Omental fat pad (tissue), 4 donors: Measurements from ENCODE around the gene TIGAR. TPM values are rescaled to one million over a fixed set of nuclear protein-coding genes. Genes with fewer than 3 reads are reported as not detected.

Source experiments
- ATAC-seq: fragments of 150-250 bp; one replicate; pipeline ENCODE4 v1.9.1; 2016; ENCODE audit warnings: mild to moderate bottlenecking, moderate library complexity; ENCODE audit not compliant: low FRiP score
- DNase-seq: peaks from one replicate; pipeline ENCODE4 v3.0.0-alpha.2; 2019; ENCODE audit warnings: low spot score
- total RNA-seq, 4 donors: library from RNA; depleted of rRNA; stranded (reverse); fragments of >200 nt; gene quantifications; one replicate each; pipeline ENCODE4 v1.1.0, GENCODE V29; 2016
- TF ChIP-seq, protein P1 (sequence below), 3 donors: fragments of 450-650 bp; IDR thresholded peaks; one replicate each; pipeline ENCODE4 v1.5.1; 2016 to 2017; ENCODE audit warnings: antibody characterized with exemption in 3 of 3, mild to moderate bottlenecking in 3 of 3, moderate library complexity in 2 of 3

Gene TIGAR
- total RNA-seq, 4 donors from 2014 or later = 4.2 to 13.5 (median 5.3) TPM

DNA sequence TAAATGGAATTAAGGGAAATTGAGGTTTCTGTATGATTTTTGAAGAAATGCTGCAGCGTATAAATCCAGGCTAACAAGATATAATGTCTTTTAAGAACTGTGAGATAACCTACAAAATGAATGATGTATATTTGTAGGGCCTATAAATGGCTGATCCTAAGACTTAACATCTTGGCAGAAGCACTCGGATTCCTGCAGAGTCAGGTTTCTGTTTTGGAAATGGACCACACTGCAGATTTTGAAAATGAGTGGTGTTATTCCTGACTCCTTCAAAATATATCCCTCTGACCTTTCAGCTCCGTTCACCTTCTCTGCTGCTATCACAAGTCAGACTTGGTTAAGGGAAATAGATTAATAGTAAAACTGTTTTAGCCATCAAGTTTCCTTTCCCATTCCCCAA lies 5.0 kb downstream of the TIGAR start:
- DNase-seq (no peak), ATAC-seq (no peak)
- TF ChIP-seq, protein P1, sequence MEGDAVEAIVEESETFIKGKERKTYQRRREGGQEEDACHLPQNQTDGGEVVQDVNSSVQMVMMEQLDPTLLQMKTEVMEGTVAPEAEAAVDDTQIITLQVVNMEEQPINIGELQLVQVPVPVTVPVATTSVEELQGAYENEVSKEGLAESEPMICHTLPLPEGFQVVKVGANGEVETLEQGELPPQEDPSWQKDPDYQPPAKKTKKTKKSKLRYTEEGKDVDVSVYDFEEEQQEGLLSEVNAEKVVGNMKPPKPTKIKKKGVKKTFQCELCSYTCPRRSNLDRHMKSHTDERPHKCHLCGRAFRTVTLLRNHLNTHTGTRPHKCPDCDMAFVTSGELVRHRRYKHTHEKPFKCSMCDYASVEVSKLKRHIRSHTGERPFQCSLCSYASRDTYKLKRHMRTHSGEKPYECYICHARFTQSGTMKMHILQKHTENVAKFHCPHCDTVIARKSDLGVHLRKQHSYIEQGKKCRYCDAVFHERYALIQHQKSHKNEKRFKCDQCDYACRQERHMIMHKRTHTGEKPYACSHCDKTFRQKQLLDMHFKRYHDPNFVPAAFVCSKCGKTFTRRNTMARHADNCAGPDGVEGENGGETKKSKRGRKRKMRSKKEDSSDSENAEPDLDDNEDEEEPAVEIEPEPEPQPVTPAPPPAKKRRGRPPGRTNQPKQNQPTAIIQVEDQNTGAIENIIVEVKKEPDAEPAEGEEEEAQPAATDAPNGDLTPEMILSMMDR (IDR thresholded peaks at IDR 0.05) = no peak

DNA sequence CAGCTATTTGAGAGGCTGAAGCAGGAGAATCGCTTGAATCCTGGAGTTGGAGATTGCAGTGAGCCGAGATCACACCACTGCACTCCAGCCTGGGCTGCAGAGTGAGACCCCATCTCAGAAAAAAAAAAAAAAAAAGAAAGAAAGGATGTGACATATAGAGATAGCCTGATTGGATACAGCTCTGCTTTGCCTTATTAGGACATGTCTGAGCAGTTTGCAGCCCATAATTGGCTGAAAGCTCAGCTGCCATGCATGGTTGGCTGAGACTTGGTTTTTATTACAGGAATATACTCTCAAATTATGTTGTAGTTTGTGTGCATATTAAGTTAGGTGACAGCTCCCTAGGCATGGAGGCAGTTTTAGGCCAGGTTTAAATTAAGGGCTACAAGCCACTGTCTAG lies 6.3 kb downstream of the TIGAR start:
- DNase-seq = no peak
- ATAC-seq = no peak
- TF ChIP-seq, protein P1 (IDR thresholded peaks at IDR 0.05) = no peak

DNA sequence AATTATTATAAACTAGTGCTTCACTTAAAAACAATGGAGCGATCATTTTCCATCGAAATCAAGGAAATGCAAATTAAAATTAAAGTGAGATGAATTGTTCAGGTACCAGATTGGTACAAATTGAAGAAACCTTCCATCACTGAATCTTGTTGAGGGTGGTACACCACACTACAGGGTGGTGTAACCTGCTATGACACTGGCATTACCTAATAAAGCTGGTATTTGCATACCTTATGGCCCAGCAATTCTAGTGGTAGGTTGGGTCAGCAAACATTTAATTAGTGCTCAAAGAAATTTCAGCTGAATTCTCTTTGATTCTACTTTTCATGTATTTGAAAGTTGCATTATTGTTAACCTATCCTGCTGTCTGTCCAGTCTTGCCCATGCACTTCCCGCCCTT lies 9.2 kb downstream of the TIGAR start:
- DNase-seq (no peak), ATAC-seq (no peak)
- TF ChIP-seq, protein P1 (IDR thresholded peaks at IDR 0.05) = no peak

DNA sequence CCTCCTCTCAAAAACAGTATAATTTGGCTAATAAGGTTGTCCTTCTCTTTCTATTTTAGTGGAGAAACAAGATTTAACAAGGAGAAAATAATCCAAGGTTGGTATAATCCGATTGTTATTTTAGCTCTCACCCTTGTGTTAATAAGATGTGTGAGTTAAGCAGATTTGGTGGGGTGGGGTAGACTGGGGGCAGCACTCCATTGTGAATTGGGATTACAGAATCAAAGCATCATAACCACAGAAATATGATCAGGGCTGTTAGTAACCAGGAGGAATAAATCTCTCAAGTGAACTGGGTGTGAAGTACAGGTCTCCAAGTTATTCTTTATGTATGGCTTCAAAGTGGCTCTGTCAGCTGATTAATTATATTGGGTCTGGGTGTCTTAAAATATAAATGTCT lies 10.2 kb downstream of the TIGAR start:
- TF ChIP-seq, protein P1 (IDR thresholded peaks at IDR 0.05) = no peak
- DNase-seq = no peak
- ATAC-seq = no peak

DNA sequence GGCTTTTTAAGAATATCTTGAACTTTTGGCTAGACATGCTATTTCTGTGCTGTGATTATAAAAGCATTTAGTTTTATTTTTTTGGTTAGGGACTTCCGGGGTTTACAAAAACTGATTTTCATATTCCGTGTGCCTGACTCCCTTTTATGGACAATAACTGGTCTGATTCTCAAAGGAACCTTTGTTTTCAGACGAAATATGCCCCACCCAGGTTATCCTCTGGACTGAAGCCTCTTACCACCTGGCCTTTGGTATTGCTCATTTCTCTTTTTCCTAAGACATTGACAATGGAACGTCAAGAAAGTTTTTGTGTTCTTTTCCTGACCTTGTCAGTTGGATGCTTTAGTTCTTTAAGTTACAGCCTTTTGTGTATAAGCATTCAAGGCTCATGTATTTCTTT lies 10.8 kb downstream of the TIGAR start:
- ATAC-seq (no peak), DNase-seq (no peak)
- TF ChIP-seq, protein P1 (IDR thresholded peaks at IDR 0.05) = no peak

DNA sequence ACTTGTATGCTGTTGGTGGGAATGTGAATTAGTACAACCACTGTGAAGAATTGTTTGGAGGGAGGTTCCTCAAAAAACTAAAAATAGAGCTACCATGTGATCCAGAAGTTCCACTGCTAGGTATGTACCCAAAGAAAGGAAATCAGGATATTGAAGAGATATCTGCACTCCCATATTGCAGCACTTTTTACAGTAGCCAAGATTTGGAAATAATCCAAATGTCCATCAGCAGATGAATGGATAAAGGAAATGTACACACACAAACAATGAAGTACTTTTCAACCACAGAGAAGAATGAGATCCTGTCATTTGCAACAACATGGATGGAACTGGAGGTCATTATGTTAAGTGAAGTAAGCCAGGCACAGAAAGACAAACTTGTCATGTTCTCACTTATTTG lies 25.9 kb downstream of the TIGAR start:
- TF ChIP-seq, protein P1 (IDR thresholded peaks at IDR 0.05) = no peak
- DNase-seq (no peak), ATAC-seq (no peak)

DNA sequence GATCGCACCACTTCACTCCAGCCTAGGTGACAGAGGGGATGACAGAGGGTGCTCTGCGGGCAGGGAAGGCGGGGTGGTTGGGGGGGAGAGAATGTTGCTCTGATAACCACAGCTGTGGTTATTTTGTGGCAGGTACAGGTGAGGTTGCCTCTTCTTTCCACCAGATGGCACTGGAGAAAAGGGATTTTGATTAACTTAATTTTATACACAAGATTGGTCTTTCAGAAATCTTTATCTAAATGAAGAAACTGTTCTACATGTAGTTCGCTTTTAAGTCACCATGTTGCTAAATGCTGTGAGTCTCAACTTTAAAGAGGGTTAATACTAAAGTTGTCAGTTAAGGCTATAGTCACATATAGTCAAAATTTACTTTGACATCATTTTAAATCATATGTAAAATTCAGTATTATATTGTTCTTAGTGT lies 32.8 kb downstream of the TIGAR start:
- DNase-seq = no peak
- ATAC-seq = no peak
- TF ChIP-seq, protein P1 (IDR thresholded peaks at IDR 0.05) = no peak
